ENCODE measurements around the gene POU2AF1.
A peak's percentile ranks its signal among the peaks of the same experiment; 100 is the strongest.

Gene POU2AF1

GRCh38 chr11:111422494-111423249 is 43.6 kb upstream of the POU2AF1 start:
- TF ChIP-seq RAD21 (IDR thresholded peaks at IDR 0.05; ENCODE audit: low read depth) = peak; percentile 95
- TF ChIP-seq TAF1 (IDR thresholded peaks at IDR 0.05; ENCODE audit: low read depth) = no peak
- TF ChIP-seq TEAD4 (IDR thresholded peaks at IDR 0.05) = no peak
- no peak for TF ChIP-seq EP300 (IDR thresholded peaks at IDR 0.05; ENCODE audit: borderline replicate concordance)
- TF ChIP-seq USF1 (IDR thresholded peaks at IDR 0.05) = no peak
- TF ChIP-seq EGR1 (IDR thresholded peaks at IDR 0.05) = no peak
- TF ChIP-seq CEBPB (IDR thresholded peaks at IDR 0.05) = no peak

GRCh38 chr11:111421251-111421650 is 42.2 kb upstream of the POU2AF1 start:
- TF ChIP-seq FOXM1 (IDR thresholded peaks at IDR 0.05; ENCODE audit: borderline replicate concordance, low read depth) (no peak), MAX (IDR thresholded peaks at IDR 0.05) (no peak), TAF1 (IDR thresholded peaks at IDR 0.05; ENCODE audit: low read depth) (no peak), REST (IDR thresholded peaks at IDR 0.05; ENCODE audit: low read depth) (no peak)

- TF ChIP-seq NFIC (IDR thresholded peaks at IDR 0.05) (no peak), TEAD4 (IDR thresholded peaks at IDR 0.05) (no peak), TCF12 (IDR thresholded peaks at IDR 0.05; ENCODE audit: low read depth) (no peak), RAD21 (IDR thresholded peaks at IDR 0.05; ENCODE audit: low read depth) (no peak), EP300 (IDR thresholded peaks at IDR 0.05; ENCODE audit: borderline replicate concordance) (no peak), YY1 (IDR thresholded peaks at IDR 0.05; ENCODE audit: low read depth) (no peak), MAX (IDR thresholded peaks at IDR 0.05) (no peak), TAF1 (IDR thresholded peaks at IDR 0.05; ENCODE audit: low read depth) (no peak), REST (IDR thresholded peaks at IDR 0.05; ENCODE audit: low read depth) (no peak), CEBPB (IDR thresholded peaks at IDR 0.05) (no peak), EGR1 (IDR thresholded peaks at IDR 0.05) (no peak), USF1 (IDR thresholded peaks at IDR 0.05) (no peak), ZBTB7A (IDR thresholded peaks at IDR 0.05; ENCODE audit: low read depth) (no peak), FOXM1 (IDR thresholded peaks at IDR 0.05; ENCODE audit: borderline replicate concordance, low read depth) (no peak), CREB1 (IDR thresholded peaks at IDR 0.05; ENCODE audit: low read depth) (no peak)
Observed at GRCh38 chr11:111419641-111420327, 40.7 kb upstream of the POU2AF1 start.

GRCh38 chr11:111419181-111419580 is 40.1 kb upstream of the POU2AF1 start:
- TF ChIP-seq USF1 (IDR thresholded peaks at IDR 0.05) (no peak), EP300 (IDR thresholded peaks at IDR 0.05; ENCODE audit: borderline replicate concordance) (no peak), YY1 (IDR thresholded peaks at IDR 0.05; ENCODE audit: low read depth) (no peak), NFIC (IDR thresholded peaks at IDR 0.05) (no peak), REST (IDR thresholded peaks at IDR 0.05; ENCODE audit: low read depth) (no peak), ZBTB7A (IDR thresholded peaks at IDR 0.05; ENCODE audit: low read depth) (no peak), EGR1 (IDR thresholded peaks at IDR 0.05) (no peak), FOXM1 (IDR thresholded peaks at IDR 0.05; ENCODE audit: borderline replicate concordance, low read depth) (no peak), MAX (IDR thresholded peaks at IDR 0.05) (no peak), CEBPB (IDR thresholded peaks at IDR 0.05) (no peak), RAD21 (IDR thresholded peaks at IDR 0.05; ENCODE audit: low read depth) (no peak), TAF1 (IDR thresholded peaks at IDR 0.05; ENCODE audit: low read depth) (no peak)
